WI38 (cell line): Measurements from ENCODE around the gene COL24A1.
"Not testable (repeated sequence)": the region's sequence is repeated elsewhere in the genome, so short reads cannot be mapped to it uniquely, and the experiment has no call there.

Source experiments
- H3K4me3 ChIP-seq: 2 replicates; pipeline ENCODE4 v1.5.1; 2011; ENCODE audit warnings: low read depth, mild to moderate bottlenecking, control low read depth, low read length
- CTCF ChIP-seq: IDR thresholded peaks from 2 replicates; pipeline ENCODE4 v1.5.1; 2012; ENCODE audit warnings: low read depth, mild to moderate bottlenecking, control low read depth, low read length

Gene COL24A1

GRCh38 chr1:85984636-85985035 is 171.9 kb downstream of the COL24A1 start:
- H3K4me3 ChIP-seq = no peak overlapping the region
- no peak for TF ChIP-seq CTCF

GRCh38 chr1:85983316-85983715 is 173.3 kb downstream of the COL24A1 start:
- no peak for TF ChIP-seq CTCF
- H3K4me3 ChIP-seq = no peak overlapping the region

- TF ChIP-seq CTCF = no peak
- H3K4me3 ChIP-seq = no peak overlapping the region
Observed at GRCh38 chr1:85976516-85977205, 179.9 kb downstream of the COL24A1 start.

- TF ChIP-seq CTCF = no peak
- no peak overlapping the region for H3K4me3 ChIP-seq
Observed at GRCh38 chr1:85975912-85976371, 180.6 kb downstream of the COL24A1 start.

GRCh38 chr1:85962457-85962856 is 194.1 kb downstream of the COL24A1 start:
- H3K4me3 ChIP-seq = no peak overlapping the region
- TF ChIP-seq CTCF = no peak

GRCh38 chr1:85957760-85958159 is 198.8 kb downstream of the COL24A1 start:
- no peak for TF ChIP-seq CTCF

GRCh38 chr1:85955218-85955617 is 201.4 kb downstream of the COL24A1 start:
- not testable (repeated sequence) for H3K4me3 ChIP-seq

More at GRCh38 chr1:85957760-85958159, 198.8 kb downstream of the COL24A1 start:
- H3K4me3 ChIP-seq = no peak overlapping the region

GRCh38 chr1:85952460-85952859 is 204.1 kb downstream of the COL24A1 start:
- H3K4me3 ChIP-seq = no peak overlapping the region
- TF ChIP-seq CTCF = no peak
